Measurements from ENCODE around the gene SPDYE4.

- TF ChIP-seq CTCF (IDR thresholded peaks at IDR 0.05) = no peak
- TF ChIP-seq POLR2A (IDR thresholded peaks at IDR 0.05) = no peak
- TF ChIP-seq POLR2AphosphoS5 (IDR thresholded peaks at IDR 0.05) = no peak
These were observed 3.5 kb downstream of the SPDYE4 start for GRCh38 chr17:8754890-8755289.
